Measurements from ENCODE around the gene TOX2.

Gene TOX2

GRCh38 chr20:44081888-44082287 is 167.2 kb downstream of the TOX2 start:
- no peak for DNase-seq

- DNase-seq: no peak
Observed at GRCh38 chr20:44083220-44083933, 168.7 kb downstream of the TOX2 start.

DNA sequence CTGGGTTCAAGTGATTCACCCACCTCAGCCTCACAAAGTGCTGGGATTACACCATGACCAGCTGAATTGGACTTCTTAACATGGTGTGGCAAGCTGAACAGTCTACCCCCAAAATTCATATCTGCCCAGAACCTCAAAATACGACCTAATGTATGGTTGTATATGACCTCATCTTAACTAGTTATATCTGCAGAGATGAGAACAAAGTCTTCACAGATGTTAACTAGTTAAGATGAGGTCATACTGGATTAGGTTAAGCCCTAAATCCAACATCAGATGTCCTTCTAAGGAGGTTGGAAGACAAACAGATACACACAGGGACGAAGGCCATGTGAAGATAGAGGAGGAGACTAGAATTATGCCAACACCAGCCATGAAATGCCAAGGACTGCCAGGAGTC is 169.8 kb downstream of the TOX2 start:
- no peak for DNase-seq

- no peak for DNase-seq
Observed at GRCh38 chr20:44084891-44085290, 170.2 kb downstream of the TOX2 start.

DNA sequence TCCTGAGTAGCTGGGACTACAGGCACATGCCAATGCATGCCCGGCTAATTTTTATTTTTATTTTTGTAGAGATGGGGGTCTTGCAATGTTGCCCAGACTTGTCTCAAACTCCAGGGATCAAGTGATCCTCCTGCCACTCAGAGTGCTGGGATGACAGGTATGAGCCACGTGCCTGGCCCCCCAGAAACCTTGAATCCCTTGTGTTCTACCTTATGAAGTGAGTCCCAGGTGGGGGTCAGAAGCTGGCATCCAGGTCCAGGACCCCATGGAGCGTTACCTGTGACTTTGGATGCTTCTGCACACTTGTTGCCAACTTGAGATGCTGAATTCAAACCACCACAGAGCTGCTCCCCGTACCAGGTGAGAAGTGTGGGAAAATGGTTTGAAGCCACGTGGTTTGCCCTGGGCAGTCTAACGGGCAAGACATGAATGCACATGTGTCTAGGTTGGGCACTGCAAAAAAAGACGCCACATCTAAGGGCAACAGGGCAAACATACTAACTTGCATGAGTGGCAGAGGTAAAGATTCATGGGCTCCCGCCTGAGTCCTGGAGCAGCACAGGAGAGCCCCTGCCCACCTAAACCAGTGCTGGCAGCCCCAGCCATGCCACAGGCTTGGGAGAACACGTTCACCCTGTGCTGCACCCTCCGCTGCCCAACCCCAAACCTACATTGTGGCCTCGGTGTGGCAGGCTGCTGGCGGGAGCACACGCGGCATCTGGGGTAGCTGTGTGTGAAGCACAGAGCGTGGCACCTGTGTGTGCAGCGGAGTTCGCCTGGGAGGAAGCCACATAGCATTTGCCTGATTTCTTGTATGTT is 171.2 kb downstream of the TOX2 start:
- no peak for DNase-seq

- no peak for DNase-seq
Observed at GRCh38 chr20:44087051-44087856, 172.6 kb downstream of the TOX2 start.

GRCh38 chr20:44087857-44088120 is 173.1 kb downstream of the TOX2 start:
- DNase-seq: no peak

- DNase-seq: peak; percentile 28
Observed at GRCh38 chr20:44089987-44090674, 175.5 kb downstream of the TOX2 start.

- DNase-seq: no peak
Observed at GRCh38 chr20:44091026-44091425, 176.4 kb downstream of the TOX2 start.

- peak; percentile 55 for DNase-seq
Observed at GRCh38 chr20:44092551-44093248, 178.0 kb downstream of the TOX2 start.

- no peak for DNase-seq
Observed at GRCh38 chr20:44093249-44093582, 178.6 kb downstream of the TOX2 start.

GRCh38 chr20:44095831-44096230 is 181.2 kb downstream of the TOX2 start:
- DNase-seq: no peak

DNA sequence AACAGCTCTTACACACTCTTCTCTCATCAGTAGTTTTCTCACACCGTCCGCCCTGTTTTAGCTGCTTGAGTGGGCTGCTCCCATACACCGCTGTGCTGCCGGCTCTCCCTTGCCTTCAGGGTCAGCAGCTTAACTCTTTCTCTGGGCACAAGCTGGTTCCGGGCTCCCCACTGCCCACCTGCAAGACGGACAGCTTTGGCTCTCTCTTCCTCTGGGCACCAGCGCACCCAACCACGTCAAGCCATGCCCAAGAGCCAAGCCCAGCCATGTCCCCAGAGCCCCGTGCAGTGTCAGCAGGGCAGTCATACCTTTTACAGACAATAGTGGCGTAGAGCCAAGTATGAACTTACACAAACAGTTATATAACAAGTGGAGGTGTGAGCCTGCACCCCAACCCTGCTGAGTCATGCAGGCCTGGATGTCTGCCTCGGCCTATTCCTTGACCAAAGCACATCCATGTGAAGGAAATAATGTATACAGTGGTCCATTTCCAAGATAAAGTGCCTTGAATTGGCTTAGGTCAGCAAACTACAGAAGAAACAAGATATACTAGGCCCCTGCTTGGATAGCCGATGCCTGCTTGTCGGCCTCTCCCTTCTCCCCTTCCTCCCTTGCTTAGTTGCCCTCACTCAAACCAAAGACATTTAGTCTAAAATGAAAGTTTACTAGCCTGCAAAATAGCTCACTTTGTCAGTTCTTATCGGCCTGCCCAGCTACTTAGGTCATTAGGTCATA is 183.0 kb downstream of the TOX2 start:
- DNase-seq: no peak

DNA sequence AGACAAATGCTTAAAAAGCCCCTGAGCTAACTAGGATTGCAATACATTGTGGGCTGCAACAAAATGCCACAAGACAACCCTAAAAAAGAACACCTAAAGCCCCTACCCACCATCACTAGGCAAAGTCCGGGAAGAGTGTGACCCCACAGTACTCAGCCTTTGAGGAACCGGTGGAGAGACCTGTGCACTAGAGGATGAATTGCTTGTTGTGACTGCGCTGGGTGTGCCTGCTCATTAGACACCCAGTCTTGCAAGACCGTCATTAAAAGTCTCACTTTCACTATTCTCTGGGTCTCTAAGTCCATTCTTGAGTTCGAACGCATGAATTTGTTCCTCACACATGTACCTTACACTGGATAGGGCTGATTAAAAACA is 183.6 kb downstream of the TOX2 start:
- DNase-seq: no peak

DNA sequence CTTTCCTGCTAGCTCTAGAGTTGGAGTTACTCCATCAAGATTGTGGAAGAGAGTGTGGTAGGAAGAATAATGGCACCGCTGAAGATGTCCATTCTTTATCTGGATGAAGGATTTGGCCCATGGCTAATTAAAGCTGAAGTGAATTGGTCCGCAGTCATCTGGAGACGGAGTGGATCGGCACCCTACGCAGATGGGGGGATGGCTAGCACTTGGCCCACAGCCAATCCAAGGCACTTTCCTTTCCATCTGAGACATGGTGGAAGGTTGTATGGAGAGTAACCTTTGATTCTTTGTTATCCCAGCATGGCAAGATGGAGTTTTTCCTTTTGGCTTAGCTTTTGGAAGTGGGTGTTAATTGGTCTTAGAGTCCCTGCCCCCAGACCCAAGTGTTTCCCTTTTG is 184.0 kb downstream of the TOX2 start:
- DNase-seq: no peak

- DNase-seq: no peak
Observed at GRCh38 chr20:44099832-44100231, 185.2 kb downstream of the TOX2 start.

DNA sequence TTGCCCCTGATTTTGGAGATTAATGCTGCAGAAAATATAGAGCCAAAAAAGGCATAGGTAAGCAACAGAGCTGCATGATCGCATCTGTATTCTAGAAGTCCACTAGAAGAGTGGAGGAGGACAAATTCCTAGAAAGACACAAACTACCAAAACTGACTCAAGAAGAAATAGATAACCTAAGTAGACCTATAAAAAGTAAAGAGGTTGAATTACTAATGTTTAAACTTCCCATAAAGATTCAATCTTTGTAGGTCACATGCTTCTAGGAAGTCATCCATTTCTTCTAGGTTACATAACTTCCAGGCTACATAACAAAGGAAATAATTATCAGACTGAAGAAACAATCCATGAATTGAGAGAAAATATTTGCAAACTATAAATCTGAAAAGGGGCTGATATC is 187.9 kb downstream of the TOX2 start:
- no peak for DNase-seq

- DNase-seq: no peak
Observed at GRCh38 chr20:44104798-44105517, 190.3 kb downstream of the TOX2 start.

GRCh38 chr20:44106615-44107014 is 192.0 kb downstream of the TOX2 start:
- no peak for DNase-seq

DNA sequence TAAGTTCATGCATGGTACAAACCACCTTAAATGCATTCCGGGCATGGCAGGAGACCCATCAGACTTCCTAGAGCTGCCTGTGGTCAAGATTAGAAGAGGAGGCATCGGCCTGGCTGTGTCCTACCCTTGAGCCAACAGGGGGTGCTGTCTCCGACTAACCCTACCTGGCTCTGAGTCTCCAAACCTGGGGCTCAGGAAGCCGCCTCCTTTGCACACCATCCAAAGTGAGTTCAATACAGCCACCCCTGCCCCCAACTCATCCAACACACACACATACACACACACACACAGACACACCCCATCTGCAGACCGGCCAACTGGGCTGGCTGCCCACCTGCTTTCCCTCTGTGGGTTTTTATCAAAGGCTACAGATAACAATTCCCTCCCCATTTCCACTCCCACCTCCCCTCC is 195.3 kb downstream of the TOX2 start:
- no peak for DNase-seq

GRCh38 chr20:44110816-44111568 is 196.3 kb downstream of the TOX2 start:
- DNase-seq: no peak

All from activated CD4-positive, alpha-beta T cell treated with anti-CD3 and anti-CD28 coated beads, Interleukin-2, amount 50 U/mL, for 16 hours (primary cell).